ENCODE measurements around the gene PDS5B.

DNA sequence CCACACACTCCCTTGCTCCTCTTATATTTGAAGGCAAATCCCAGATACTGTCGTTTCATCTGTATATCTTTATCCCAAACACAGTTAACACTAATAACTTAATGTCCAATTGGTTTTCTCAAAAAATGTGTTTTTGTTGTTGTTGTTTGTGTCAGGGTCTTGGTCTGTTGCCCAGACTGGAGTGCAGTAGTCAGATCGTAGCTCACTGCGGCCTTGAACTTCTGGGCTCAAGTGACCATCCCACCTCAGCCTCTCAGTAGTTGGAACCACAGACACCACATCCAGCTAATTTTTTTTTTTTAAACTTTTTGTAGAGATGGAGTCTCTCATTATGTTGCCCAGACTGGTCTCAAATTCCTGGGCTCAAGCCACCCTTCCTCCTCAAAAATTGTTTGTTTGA is 137.7 kb downstream of the PDS5B start:
- TF ChIP-seq, protein P1, sequence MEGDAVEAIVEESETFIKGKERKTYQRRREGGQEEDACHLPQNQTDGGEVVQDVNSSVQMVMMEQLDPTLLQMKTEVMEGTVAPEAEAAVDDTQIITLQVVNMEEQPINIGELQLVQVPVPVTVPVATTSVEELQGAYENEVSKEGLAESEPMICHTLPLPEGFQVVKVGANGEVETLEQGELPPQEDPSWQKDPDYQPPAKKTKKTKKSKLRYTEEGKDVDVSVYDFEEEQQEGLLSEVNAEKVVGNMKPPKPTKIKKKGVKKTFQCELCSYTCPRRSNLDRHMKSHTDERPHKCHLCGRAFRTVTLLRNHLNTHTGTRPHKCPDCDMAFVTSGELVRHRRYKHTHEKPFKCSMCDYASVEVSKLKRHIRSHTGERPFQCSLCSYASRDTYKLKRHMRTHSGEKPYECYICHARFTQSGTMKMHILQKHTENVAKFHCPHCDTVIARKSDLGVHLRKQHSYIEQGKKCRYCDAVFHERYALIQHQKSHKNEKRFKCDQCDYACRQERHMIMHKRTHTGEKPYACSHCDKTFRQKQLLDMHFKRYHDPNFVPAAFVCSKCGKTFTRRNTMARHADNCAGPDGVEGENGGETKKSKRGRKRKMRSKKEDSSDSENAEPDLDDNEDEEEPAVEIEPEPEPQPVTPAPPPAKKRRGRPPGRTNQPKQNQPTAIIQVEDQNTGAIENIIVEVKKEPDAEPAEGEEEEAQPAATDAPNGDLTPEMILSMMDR (IDR thresholded peaks at IDR 0.05): no peak
- TF ChIP-seq POLR2A (IDR thresholded peaks at IDR 0.05): no peak

All from Peyer's patch (tissue), 4 donors.